Measurements from ENCODE around the gene TMEM250.

Gene TMEM250

DNA sequence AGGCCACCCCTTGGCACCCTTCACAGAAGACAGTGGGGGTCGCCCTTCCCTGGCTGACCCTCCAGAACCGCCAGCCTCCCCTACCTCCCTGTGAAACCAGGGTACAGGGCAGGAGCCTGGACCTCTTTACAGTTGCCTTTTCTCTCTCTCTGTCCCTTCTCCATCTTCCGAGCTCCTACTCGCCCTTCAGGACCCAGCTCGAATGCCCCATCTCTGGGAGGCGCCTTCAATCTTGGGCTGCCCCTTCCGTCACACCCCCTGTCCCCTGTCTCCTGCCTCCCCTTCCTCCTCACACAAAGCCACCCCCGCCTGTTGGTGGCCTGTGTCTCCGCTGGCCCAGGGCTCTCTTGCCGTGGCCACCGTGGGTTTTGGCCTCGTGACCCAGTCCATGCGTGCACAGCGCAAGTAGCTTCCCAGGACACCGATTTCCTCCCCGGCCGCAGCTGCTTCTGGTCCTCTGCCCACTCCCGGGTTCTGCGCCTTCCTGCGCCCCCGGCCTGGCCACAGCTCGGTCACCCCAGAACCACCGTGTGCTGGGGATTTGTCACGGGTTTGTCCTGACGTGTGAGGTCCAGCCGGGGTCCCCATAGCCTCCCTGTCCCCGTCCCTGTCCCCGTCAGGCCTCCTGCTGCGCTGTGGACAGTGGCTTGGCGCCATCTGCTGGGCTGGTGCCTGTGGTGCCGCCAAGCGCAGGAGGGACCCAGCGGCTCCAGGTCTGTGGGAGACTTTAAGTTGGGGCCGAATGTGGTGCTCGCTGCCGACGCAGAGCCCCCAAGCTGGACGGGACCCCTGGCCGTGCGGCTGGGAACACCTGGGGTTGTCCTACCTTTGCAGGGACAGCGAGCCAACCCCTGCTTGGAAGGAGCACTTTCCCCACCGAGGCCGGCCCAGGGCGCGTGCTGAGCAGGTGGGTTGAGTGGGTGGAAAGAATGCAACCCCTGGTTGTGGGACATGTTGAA, 4.0 kb upstream of the TMEM250 start:
- FAIRE-seq (peak; percentile 92), DNase-seq (ENCODE audit: insufficient read length, low spot score) (peak; percentile 86)
- TF ChIP-seq POLR2A (IDR thresholded peaks at IDR 0.05; ENCODE audit: low read depth, low read length) = no peak

DNA sequence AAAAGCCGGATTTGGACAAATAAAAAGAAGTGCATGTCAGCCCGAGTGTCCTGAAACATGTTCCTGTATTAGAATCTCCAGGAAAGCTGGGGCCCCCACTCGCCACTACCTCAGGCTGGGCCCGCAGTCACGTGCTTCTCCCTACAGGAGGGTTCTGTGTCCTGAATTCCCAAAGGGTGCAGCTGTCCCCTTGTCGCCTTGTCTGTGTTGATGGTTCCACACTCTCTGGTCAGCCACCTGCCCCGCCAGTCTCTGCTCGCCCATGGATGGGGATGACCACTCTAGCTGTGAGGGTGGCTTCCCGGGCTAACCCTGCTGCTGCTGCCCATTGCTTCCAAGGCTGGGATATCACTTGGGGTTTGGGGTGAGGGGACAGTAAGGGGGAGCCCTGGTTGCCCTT, 3.1 kb upstream of the TMEM250 start:
- DNase-seq (ENCODE audit: insufficient read length, low spot score) (no peak), FAIRE-seq (no peak)
- TF ChIP-seq SPI1 (IDR thresholded peaks at IDR 0.05; ENCODE audit: low read depth, low read length) = no peak
- no peak for TF ChIP-seq TAF1 (IDR thresholded peaks at IDR 0.05; ENCODE audit: low read depth, low read length)
- no peak for TF ChIP-seq POLR2A (IDR thresholded peaks at IDR 0.05; ENCODE audit: low read depth, low read length)
- TF ChIP-seq POLR2AphosphoS5 (IDR thresholded peaks at IDR 0.05; ENCODE audit: low read depth, low read length) = no peak
- no peak for TF ChIP-seq POU2F2 (IDR thresholded peaks at IDR 0.05; ENCODE audit: low read depth, low read length)

GRCh38 chr9:136120438-136120844, 1.8 kb upstream of the TMEM250 start:
- FAIRE-seq = no peak
- DNase-seq (ENCODE audit: insufficient read length, low spot score) = no peak
- TF ChIP-seq PAX5 (IDR thresholded peaks at IDR 0.05; ENCODE audit: insufficient read depth, low read length, severe bottlenecking) (no peak), POLR2A (IDR thresholded peaks at IDR 0.05; ENCODE audit: low read depth, low read length) (no peak), POU2F2 (IDR thresholded peaks at IDR 0.05; ENCODE audit: low read depth, low read length) (no peak), SPI1 (IDR thresholded peaks at IDR 0.05; ENCODE audit: low read depth, low read length) (no peak), POLR2AphosphoS5 (IDR thresholded peaks at IDR 0.05; ENCODE audit: low read depth, low read length) (no peak), TAF1 (IDR thresholded peaks at IDR 0.05; ENCODE audit: low read depth, low read length) (no peak)

GRCh38 chr9:136119883-136120393, 1.3 kb upstream of the TMEM250 start:
- DNase-seq (ENCODE audit: insufficient read length, low spot score) (no peak), FAIRE-seq (no peak)
- TF ChIP-seq TAF1 (IDR thresholded peaks at IDR 0.05; ENCODE audit: low read depth, low read length) (no peak), POLR2AphosphoS5 (IDR thresholded peaks at IDR 0.05; ENCODE audit: low read depth, low read length) (no peak), POU2F2 (IDR thresholded peaks at IDR 0.05; ENCODE audit: low read depth, low read length) (no peak), SPI1 (IDR thresholded peaks at IDR 0.05; ENCODE audit: low read depth, low read length) (no peak)

DNA sequence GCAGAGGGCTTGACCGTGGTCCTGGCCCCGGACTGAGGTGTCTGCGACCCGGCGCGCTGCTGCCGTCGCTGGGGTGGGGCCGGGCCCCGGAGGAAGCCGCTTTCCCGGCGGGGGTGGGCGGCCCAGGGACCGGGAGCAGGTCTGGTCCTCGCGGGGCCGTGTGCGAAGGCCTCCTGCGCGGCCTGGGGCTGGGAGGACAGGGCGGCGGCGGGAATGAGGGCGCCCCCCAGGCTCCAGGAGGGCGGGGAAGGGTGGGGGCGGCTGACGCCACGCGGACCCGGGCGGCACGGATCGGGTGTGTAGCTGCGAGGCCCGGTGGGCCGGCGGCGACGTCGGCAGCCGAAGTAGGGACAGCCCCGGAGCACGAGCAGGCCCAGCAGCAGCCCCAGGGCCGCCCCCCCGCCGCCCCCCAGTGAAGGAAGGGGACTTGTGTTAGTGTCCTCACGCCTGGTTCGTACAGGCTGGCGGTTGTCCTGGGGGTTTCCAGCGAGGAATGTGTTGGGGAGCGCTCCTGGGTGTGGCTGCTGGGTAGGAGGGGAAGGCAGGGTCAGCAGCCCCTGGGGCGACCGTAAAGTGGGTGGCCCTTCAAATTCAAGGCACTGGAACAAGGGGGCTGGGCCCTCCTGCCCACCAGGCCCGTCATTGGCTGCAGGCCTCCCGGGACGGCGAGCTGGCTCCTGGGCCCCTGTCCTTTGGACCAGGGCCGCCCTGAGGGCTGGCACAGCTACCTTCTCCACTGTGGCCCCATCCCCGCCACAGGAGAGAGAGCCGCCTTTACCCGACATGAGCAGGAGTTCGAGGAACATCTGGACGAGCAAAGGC, 597 bp upstream of the TMEM250 start:
- DNase-seq (ENCODE audit: insufficient read length, low spot score) = no peak
- TF ChIP-seq SPI1 (IDR thresholded peaks at IDR 0.05; ENCODE audit: low read depth, low read length) (no peak), PAX5 (IDR thresholded peaks at IDR 0.05; ENCODE audit: insufficient read depth, low read length, severe bottlenecking) (no peak), POLR2A (IDR thresholded peaks at IDR 0.05; ENCODE audit: low read depth, low read length) (peak; percentile 64; the same call in 1 of the 2 replicates)
- peak; percentile 78 for FAIRE-seq

- TF ChIP-seq TAF1 (IDR thresholded peaks at IDR 0.05; ENCODE audit: low read depth, low read length) (no peak; the same call in 1 of the 2 replicates), POLR2A (IDR thresholded peaks at IDR 0.05; ENCODE audit: low read depth, low read length) (no peak)
- FAIRE-seq (no peak), DNase-seq (ENCODE audit: insufficient read length, low spot score) (no peak)
Measured at GRCh38 chr9:136117916-136118319, 757 bp downstream of the TMEM250 start.

GRCh38 chr9:136117291-136117915, 1.3 kb downstream of the TMEM250 start:
- DNase-seq (ENCODE audit: insufficient read length, low spot score) = no peak
- FAIRE-seq = peak; percentile 80
- peak; percentile 56; the same call in 1 of the 2 replicates for TF ChIP-seq POLR2AphosphoS5 (IDR thresholded peaks at IDR 0.05; ENCODE audit: low read depth, low read length)
- no peak for TF ChIP-seq POU2F2 (IDR thresholded peaks at IDR 0.05; ENCODE audit: low read depth, low read length)
- TF ChIP-seq POLR2A (IDR thresholded peaks at IDR 0.05; ENCODE audit: low read depth, low read length) = peak; percentile 72
- 0 out of 2 replicates have a peak, but pooled peaks have one; percentile 38 for TF ChIP-seq TAF1 (IDR thresholded peaks at IDR 0.05; ENCODE audit: low read depth, low read length)
- no peak for TF ChIP-seq SPI1 (IDR thresholded peaks at IDR 0.05; ENCODE audit: low read depth, low read length)
- TF ChIP-seq PAX5 (IDR thresholded peaks at IDR 0.05; ENCODE audit: insufficient read depth, low read length, severe bottlenecking) = no peak

GRCh38 chr9:136116360-136117098, 2.1 kb downstream of the TMEM250 start:
- TF ChIP-seq PAX5 (IDR thresholded peaks at IDR 0.05; ENCODE audit: insufficient read depth, low read length, severe bottlenecking) = no peak
- no peak for TF ChIP-seq TAF1 (IDR thresholded peaks at IDR 0.05; ENCODE audit: low read depth, low read length)
- no peak for TF ChIP-seq SPI1 (IDR thresholded peaks at IDR 0.05; ENCODE audit: low read depth, low read length)
- TF ChIP-seq POU2F2 (IDR thresholded peaks at IDR 0.05; ENCODE audit: low read depth, low read length) = no peak
- no peak for TF ChIP-seq POLR2AphosphoS5 (IDR thresholded peaks at IDR 0.05; ENCODE audit: low read depth, low read length)
- no peak for TF ChIP-seq POLR2A (IDR thresholded peaks at IDR 0.05; ENCODE audit: low read depth, low read length)
- FAIRE-seq (no peak), DNase-seq (ENCODE audit: insufficient read length, low spot score) (no peak)
